Osteocyte (in vitro differentiated cells): ENCODE data around the gene MAP1A. TPM values are rescaled to one million over a fixed set of nuclear protein-coding genes. Genes with fewer than 3 reads are reported as not detected.
A peak's percentile ranks its signal among the peaks of the same experiment; 100 is the strongest.

Experiments
- DNase-seq: peaks from one replicate; pipeline ENCODE4 v3.0.0; 2021; ENCODE audit warnings: mixed read lengths; ENCODE audit not compliant: unreplicated experiment; ENCODE audit errors: extremely low spot score
- H3K27ac Mint-ChIP-seq: one replicate; pipeline ENCODE4 v1.8.0; 2021; ENCODE audit warnings: mild to moderate bottlenecking, mixed read lengths; ENCODE audit not compliant: unreplicated experiment
- H3K27me3 Mint-ChIP-seq: one replicate; pipeline ENCODE4 v1.8.0; 2021; ENCODE audit warnings: mixed read lengths; ENCODE audit not compliant: unreplicated experiment
- H3K36me3 Mint-ChIP-seq: one replicate; pipeline ENCODE4 v1.8.0; 2021; ENCODE audit warnings: mixed read lengths; ENCODE audit not compliant: unreplicated experiment
- H3K4me1 Mint-ChIP-seq: one replicate; pipeline ENCODE4 v1.8.0; 2021; ENCODE audit warnings: mixed read lengths; ENCODE audit not compliant: unreplicated experiment
- H3K4me3 Mint-ChIP-seq: one replicate; pipeline ENCODE4 v1.8.0; 2021; ENCODE audit warnings: mild to moderate bottlenecking, moderate library complexity, mixed read lengths; ENCODE audit not compliant: unreplicated experiment
- H3K9me3 Mint-ChIP-seq: one replicate; pipeline ENCODE4 v1.8.0; 2021; ENCODE audit warnings: mixed read lengths; ENCODE audit not compliant: unreplicated experiment
- CTCF ChIP-seq: fragments of 200-600 bp; sonication (generic); IDR thresholded peaks from 2 replicates; pipeline ENCODE4 v1.5.0; 2021; ENCODE audit warnings: antibody characterized with exemption, mild to moderate bottlenecking, moderate library complexity
- total RNA-seq: library from RNA; stranded (reverse); gene quantifications from 2 replicates; pipeline ENCODE4 v1.2.1, GENCODE V29; 2021

The MAP1A gene
- total RNA-seq, 1 donor from 2014 or later: 27.6 TPM

GRCh38 chr15:43483297-43484128 lies 33.9 kb upstream of the MAP1A start:
- Mint-ChIP-seq H3K27ac (no peak overlapping the region), H3K4me1 (no peaks in the 10 kb centered on the region), H3K36me3 (peaks cover 35% of the 10 kb centered on the region), H3K27me3 (no peaks in the 10 kb centered on the region), H3K9me3 (no peaks in the 10 kb centered on the region), H3K4me3 (no peak overlapping the region)
- TF ChIP-seq CTCF: peak; percentile 55
- no peak for DNase-seq

- Mint-ChIP-seq H3K27me3 (no peaks in the 10 kb centered on the region), H3K4me1 (peaks cover 2% of the 10 kb centered on the region), H3K4me3 (no peak overlapping the region), H3K9me3 (no peaks in the 10 kb centered on the region), H3K36me3 (peaks cover 32% of the 10 kb centered on the region), H3K27ac (no peak overlapping the region)
- no peak for DNase-seq
- TF ChIP-seq CTCF: no peak
Measured at GRCh38 chr15:43484455-43484854, 33.0 kb upstream of the MAP1A start.

GRCh38 chr15:43487271-43487895 lies 30.0 kb upstream of the MAP1A start:
- no peak for TF ChIP-seq CTCF
- Mint-ChIP-seq H3K36me3 (peaks cover 33% of the 10 kb centered on the region), H3K4me1 (peaks cover 10% of the 10 kb centered on the region), H3K27ac (no peak overlapping the region), H3K4me3 (no peak overlapping the region), H3K27me3 (no peaks in the 10 kb centered on the region), H3K9me3 (no peaks in the 10 kb centered on the region)
- DNase-seq: no peak

GRCh38 chr15:43488790-43489189 lies 28.6 kb upstream of the MAP1A start:
- no peaks in the 10 kb centered on the region for H3K27me3 Mint-ChIP-seq
- H3K4me3 Mint-ChIP-seq: no peak overlapping the region
- H3K36me3 Mint-ChIP-seq: peaks cover 34% of the 10 kb centered on the region
- TF ChIP-seq CTCF: no peak
- no peaks in the 10 kb centered on the region for H3K9me3 Mint-ChIP-seq
- no peak for DNase-seq
- H3K4me1 Mint-ChIP-seq: peaks cover 19% of the 10 kb centered on the region
- no peak overlapping the region for H3K27ac Mint-ChIP-seq

GRCh38 chr15:43489191-43489590 lies 28.2 kb upstream of the MAP1A start:
- no peak for DNase-seq
- H3K27ac Mint-ChIP-seq: no peak overlapping the region
- H3K36me3 Mint-ChIP-seq: peaks cover 33% of the 10 kb centered on the region
- no peaks in the 10 kb centered on the region for H3K27me3 Mint-ChIP-seq
- no peak for TF ChIP-seq CTCF
- no peaks in the 10 kb centered on the region for H3K9me3 Mint-ChIP-seq
- no peak overlapping the region for H3K4me3 Mint-ChIP-seq
- peaks cover 19% of the 10 kb centered on the region for H3K4me1 Mint-ChIP-seq
